ENCODE data around the gene TMEM266.

Gene TMEM266

GRCh38 chr15:76065793-76066192 lies 6.0 kb downstream of the TMEM266 start:
- DNase-seq (ENCODE audit: low spot score): no peak

- DNase-seq (ENCODE audit: low spot score): no peak
These were observed 10.4 kb downstream of the TMEM266 start for GRCh38 chr15:76070192-76070591.

DNA sequence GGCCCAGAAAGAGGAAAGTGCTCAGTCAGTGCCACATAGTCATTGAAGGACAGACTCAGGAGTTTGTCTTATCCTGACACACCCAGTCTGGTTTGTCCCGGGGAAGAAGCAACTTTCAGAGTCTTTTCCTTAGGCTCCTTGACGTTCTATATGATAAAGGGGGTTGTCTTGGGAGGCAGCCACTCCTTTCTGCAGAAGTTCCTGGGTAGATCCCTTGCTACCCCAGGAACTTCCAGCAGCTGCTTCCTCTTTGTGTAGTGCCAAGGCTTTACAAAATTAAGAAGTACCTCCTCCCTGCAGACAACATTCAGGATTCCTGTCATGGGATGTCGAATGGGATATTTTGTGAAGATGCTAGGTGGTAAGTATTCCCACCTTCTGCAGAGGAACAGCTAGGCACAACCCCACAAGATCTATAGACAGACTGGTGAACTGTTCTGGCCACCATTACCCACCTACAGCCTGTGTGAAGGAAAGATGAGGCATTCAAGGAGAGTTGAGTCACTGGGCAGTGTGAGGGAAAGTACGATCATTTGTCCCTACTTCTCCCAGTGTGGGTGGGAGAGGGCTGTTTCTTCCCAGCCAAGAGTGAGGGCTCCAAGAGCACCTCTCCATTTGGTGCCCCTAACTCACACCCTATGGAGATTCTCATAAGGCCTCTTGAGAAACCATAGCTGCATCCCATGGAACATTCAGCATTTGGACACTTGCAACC lies 11.3 kb downstream of the TMEM266 start:
- DNase-seq (ENCODE audit: low spot score): no peak

DNA sequence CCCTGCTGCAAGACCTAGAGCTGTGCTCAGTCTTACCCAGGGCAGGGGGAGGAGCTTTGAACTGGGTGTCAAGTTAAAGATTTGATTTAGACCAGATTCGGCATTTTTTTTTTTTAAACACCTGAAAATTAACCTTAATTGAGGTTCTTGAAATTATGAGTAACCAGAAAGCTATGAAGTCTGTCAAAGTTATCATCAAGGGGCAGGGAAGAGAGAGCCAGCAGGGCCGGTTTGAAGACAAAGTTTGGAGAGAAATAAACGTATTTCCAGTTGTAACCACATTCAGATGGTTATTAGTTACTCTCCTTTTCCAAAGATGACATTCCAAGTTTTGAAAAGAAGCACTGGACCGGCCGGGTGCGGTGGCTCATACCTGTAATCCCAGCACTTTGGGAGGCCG lies 12.0 kb downstream of the TMEM266 start:
- no peak for DNase-seq (ENCODE audit: low spot score)

GRCh38 chr15:76073554-76073953 lies 13.8 kb downstream of the TMEM266 start:
- no peak for DNase-seq (ENCODE audit: low spot score)

- no peak for DNase-seq (ENCODE audit: low spot score)
These were observed 15.3 kb downstream of the TMEM266 start for GRCh38 chr15:76075046-76075445.

- DNase-seq (ENCODE audit: low spot score): no peak
These were observed 18.6 kb downstream of the TMEM266 start for GRCh38 chr15:76078285-76078877.

DNA sequence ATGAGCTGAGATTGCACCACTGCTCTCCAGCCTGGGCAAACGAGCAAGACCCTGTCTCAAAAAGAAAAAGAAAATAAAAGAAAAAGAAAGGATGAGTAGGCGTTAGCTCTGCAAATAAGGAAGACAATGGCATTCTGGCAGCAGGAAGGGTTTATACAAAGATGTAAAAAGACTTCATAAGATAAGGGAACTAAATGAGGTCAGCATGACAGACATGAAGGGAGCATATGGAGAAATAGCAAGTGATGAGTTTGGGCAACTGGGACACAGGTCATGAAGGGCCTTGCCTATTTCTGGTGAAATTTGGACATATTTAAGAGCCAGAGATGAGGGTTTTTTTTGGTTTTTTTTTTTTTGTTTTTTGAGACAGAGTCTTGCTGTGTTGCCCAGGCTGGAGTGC lies 24.5 kb downstream of the TMEM266 start:
- no peak for DNase-seq (ENCODE audit: low spot score)

DNA sequence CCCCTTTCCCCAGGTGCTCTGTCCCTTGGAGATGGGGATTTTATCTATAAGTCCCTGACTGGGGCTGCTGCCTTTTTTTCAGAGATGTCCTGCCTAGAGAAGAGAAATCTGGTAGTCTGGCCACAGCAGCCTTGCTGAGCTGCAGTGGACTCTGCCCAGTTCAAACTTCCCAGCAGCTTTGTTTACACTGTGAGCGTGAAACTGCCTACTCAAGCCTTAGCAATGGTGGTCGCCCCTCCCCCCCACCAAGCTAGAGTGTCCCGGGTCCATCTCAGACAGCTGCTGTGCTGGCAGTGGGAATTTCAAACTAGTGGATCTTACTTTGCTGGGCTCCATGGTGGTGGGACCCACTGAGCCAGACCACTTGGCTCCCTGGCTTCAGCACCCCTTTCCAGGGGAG lies 38.9 kb downstream of the TMEM266 start:
- DNase-seq (ENCODE audit: low spot score): no peak

DNA sequence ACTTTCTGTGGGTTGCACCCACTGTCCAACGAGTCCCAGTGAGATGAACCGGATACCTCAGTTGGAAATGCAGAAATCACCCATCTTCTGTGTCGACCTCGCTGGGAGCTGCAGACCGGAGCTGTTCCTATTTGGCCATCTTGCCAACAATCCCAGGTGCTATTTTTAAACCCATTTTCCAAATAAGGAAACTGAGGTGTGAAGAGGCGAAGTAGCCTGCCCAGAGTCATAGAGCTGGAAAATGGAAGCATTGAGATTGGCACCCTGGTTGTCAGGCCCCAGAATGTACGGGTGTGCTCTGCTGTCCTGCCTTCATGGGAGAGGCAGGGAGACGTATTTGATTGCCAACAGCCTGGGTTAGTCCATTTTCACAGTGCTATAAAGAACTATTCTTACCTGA lies 39.6 kb downstream of the TMEM266 start:
- no peak for DNase-seq (ENCODE audit: low spot score)

- DNase-seq (ENCODE audit: low spot score): no peak
These were observed 40.6 kb downstream of the TMEM266 start for GRCh38 chr15:76100361-76100760.

DNA sequence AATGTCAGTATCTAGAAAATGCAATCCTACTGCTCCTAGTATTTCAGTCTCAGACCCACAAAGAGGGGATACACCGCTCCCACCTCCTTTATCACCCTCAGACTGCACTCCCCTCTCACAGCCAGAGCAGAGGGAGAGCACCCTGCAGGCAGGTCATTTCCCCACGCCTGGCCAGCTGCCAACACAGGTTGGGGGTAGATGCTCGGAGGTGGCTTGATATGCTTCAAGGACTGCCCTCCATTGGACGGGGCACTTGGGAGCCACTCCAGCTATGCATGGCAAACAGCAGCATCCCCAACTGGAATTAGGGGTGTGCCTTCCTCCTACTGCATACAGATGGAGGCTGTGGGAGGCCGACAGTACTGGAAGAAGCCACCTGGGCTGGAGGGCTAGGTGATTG lies 41.9 kb downstream of the TMEM266 start:
- DNase-seq (ENCODE audit: low spot score): no peak

- DNase-seq (ENCODE audit: low spot score): no peak
These were observed 45.6 kb downstream of the TMEM266 start for GRCh38 chr15:76105391-76105790.

- no peak for DNase-seq (ENCODE audit: low spot score)
These were observed 46.1 kb downstream of the TMEM266 start for GRCh38 chr15:76105911-76106310.

- no peak for DNase-seq (ENCODE audit: low spot score)
These were observed 47.4 kb downstream of the TMEM266 start for GRCh38 chr15:76107169-76107568.

- DNase-seq (ENCODE audit: low spot score): no peak
These were observed 48.4 kb downstream of the TMEM266 start for GRCh38 chr15:76108021-76108723.

GRCh38 chr15:76109046-76109445 lies 49.3 kb downstream of the TMEM266 start:
- no peak for DNase-seq (ENCODE audit: low spot score)

DNA sequence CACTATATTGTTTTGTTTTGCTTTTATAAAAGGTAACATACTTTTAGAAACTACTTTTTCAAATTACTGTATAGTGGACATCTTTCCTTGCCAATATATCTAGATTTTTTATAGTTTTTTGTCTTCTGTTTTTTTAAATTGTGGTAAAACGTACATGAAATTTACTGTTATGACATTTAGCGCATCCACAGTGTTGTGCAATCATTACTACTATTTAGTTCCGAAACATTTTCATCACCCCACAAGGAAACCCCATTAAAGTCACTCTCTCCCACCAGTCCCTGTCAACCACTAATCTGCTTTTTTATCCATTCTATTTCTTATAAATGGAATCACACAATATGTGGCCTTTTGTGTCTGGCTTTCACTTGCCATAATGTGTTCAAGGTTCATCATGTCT lies 54.8 kb downstream of the TMEM266 start:
- DNase-seq (ENCODE audit: low spot score): no peak

GRCh38 chr15:76116138-76116885 lies 56.5 kb downstream of the TMEM266 start:
- no peak for DNase-seq (ENCODE audit: low spot score)

DNA sequence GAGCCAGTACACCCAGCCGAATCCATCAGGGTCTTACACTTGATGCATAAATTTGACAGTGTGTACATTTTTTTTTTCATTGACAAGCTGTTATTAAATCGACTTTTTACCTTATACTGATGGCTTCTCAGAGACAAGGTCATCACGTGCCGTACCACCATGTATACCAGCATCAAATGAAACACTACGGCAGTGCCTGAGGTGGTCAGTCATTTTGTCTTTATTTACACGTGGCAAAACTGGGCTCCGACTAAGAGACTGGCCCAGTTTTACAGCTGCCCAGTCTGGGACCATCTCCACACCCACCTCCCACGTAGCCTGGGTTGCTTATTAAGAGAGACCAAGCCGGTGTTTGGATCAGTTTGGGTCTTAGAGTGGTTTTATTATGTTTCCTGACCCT lies 57.4 kb downstream of the TMEM266 start:
- DNase-seq (ENCODE audit: low spot score): no peak

GRCh38 chr15:76118767-76119166 lies 59.0 kb downstream of the TMEM266 start:
- no peak for DNase-seq (ENCODE audit: low spot score)

DNA sequence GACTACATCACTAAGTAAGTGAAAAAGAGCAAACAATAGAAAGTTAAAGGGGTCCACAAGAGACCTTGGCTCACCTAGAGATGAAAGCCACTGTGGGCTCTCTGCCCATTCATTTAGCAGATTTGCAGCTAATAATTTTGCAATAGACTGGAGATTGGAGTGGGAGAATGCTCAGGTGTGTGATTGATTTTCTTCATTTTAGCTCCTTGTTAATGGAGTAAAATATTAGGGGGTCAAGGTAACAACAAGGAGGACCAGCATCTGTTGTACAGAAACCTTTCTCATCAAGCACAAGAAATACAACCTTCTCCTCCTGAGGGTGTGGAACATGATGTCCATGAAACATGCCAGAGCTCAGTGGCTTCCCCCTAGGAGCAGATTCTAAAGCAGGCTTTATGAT lies 63.2 kb downstream of the TMEM266 start:
- no peak for DNase-seq (ENCODE audit: low spot score)

GRCh38 chr15:76127169-76127568 lies 67.4 kb downstream of the TMEM266 start:
- no peak for DNase-seq (ENCODE audit: low spot score)

All from hematopoietic multipotent progenitor cell treated with erythropoietin and hydrocortisone succinate and interleukin-3 and kit ligand, for 15 days (in vitro differentiated cells).